HL-60/S4 treated with retinoic acid at 250 ng/mL for 4 days and 3 days (cell line): Measurements from ENCODE around the gene TLL1.

ENCODE experiments used
- in situ Hi-C: fragments of 300-500 bp; cut with MboI; formaldehyde crosslinking; loops from 2 replicates; pipeline ENCODE4 v1.7.0; 2022; ENCODE audit warnings: low sequenced_read_pairs

Gene TLL1

GRCh38 chr4:165872461-165873297 is at the start of gene TLL1:
TLL1 (plus strand) TSS chr4:165873237; CDS start chr4:165873905, 668 bp downstream.
- in situ Hi-C loops = no loop called here

- in situ Hi-C loops = no loop called here
Observed at GRCh38 chr4:165826166-165826565, 46.9 kb upstream of the TLL1 start.

GRCh38 chr4:165827018-165827417 is 46.0 kb upstream of the TLL1 start:
- in situ Hi-C loops = no loop called here

GRCh38 chr4:165828928-165829327 is 44.1 kb upstream of the TLL1 start:
- in situ Hi-C loops = no loop called here

GRCh38 chr4:165834116-165834515 is 38.9 kb upstream of the TLL1 start:
- in situ Hi-C loops = no loop called here

- in situ Hi-C loops = no loop called here
Observed at GRCh38 chr4:165838575-165838974, 34.5 kb upstream of the TLL1 start.

- in situ Hi-C loops = no loop called here
Observed at GRCh38 chr4:165839615-165840333, 33.3 kb upstream of the TLL1 start.

- in situ Hi-C loops = no loop called here
Observed at GRCh38 chr4:165842684-165843083, 30.4 kb upstream of the TLL1 start.

GRCh38 chr4:165844161-165844560 is 28.9 kb upstream of the TLL1 start:
- in situ Hi-C loops = no loop called here

- in situ Hi-C loops = no loop called here
Observed at GRCh38 chr4:165851256-165851655, 21.8 kb upstream of the TLL1 start.

GRCh38 chr4:165855191-165855590 is 17.8 kb upstream of the TLL1 start:
- in situ Hi-C loops = no loop called here

GRCh38 chr4:165861363-165861762 is 11.7 kb upstream of the TLL1 start:
- in situ Hi-C loops = no loop called here

- in situ Hi-C loops = no loop called here
Observed at GRCh38 chr4:165864271-165864670, 8.8 kb upstream of the TLL1 start.

GRCh38 chr4:165866019-165866650 is 6.9 kb upstream of the TLL1 start:
- in situ Hi-C loops = no loop called here

- in situ Hi-C loops = no loop called here
Observed at GRCh38 chr4:165867961-165868360, 5.1 kb upstream of the TLL1 start.

- in situ Hi-C loops = no loop called here
Observed at GRCh38 chr4:165873298-165874071, 448 bp downstream of the TLL1 start.

GRCh38 chr4:165874072-165874790 is 1.2 kb downstream of the TLL1 start:
- in situ Hi-C loops = no loop called here

- in situ Hi-C loops = no loop called here
Observed at GRCh38 chr4:165874791-165875371, 1.8 kb downstream of the TLL1 start.

GRCh38 chr4:165875446-165875845 is 2.4 kb downstream of the TLL1 start:
- in situ Hi-C loops = no loop called here

GRCh38 chr4:165877286-165877685 is 4.2 kb downstream of the TLL1 start:
- in situ Hi-C loops = no loop called here
